ENCODE results near the gene GDPD2.

GDPD2 gene

GRCh38 chrX:70439016-70439415 is 15.9 kb downstream of the GDPD2 start:
- DNase-seq, result no peak
- H3K36me3 ChIP-seq (replicated peaks), result no peaks in the 10 kb centered on the region
- peak; percentile 4 for TF ChIP-seq CTCF (IDR thresholded peaks at IDR 0.05; ENCODE audit: low read depth, low read length, missing control alignments)
- H3K27me3 ChIP-seq (replicated peaks), result no peaks in the 10 kb centered on the region
- H3K27ac ChIP-seq, result no peak overlapping the region
- H3K4me3 ChIP-seq (ENCODE audit: low read depth, low read length), result no peak overlapping the region
- in situ Hi-C loops (cut with HindIII; ENCODE audit: low pct_ligation_motif_present, low sequenced_read_pairs), result no loop called here

- Histone ChIP-seq H3K27me3 (replicated peaks) (peaks cover 2% of the 10 kb centered on the region), H3K27ac (no peak overlapping the region), H3K4me3 (ENCODE audit: low read depth, low read length) (no peak overlapping the region), H3K36me3 (replicated peaks) (no peaks in the 10 kb centered on the region)
- no peak for TF ChIP-seq CTCF (IDR thresholded peaks at IDR 0.05; ENCODE audit: low read depth, low read length, missing control alignments)
- in situ Hi-C loops (cut with HindIII; ENCODE audit: low pct_ligation_motif_present, low sequenced_read_pairs), result no loop called here
- DNase-seq, result no peak
Measured at GRCh38 chrX:70442224-70442623, 19.1 kb downstream of the GDPD2 start.

- Histone ChIP-seq H3K27me3 (replicated peaks) (peaks cover 2% of the 10 kb centered on the region), H3K36me3 (replicated peaks) (no peaks in the 10 kb centered on the region), H3K27ac (no peak within 1 kb of the TSS), H3K4me3 (ENCODE audit: low read depth, low read length) (no peak within 1 kb of the TSS)
- no peak for TF ChIP-seq CTCF (IDR thresholded peaks at IDR 0.05; ENCODE audit: low read depth, low read length, missing control alignments)
- no peak for DNase-seq
- in situ Hi-C loops (cut with HindIII; ENCODE audit: low pct_ligation_motif_present, low sequenced_read_pairs), result no loop called here
Measured at GRCh38 chrX:70444326-70444945, 21.3 kb downstream of the GDPD2 start, which contains the start of gene DLG3. Gene DLG3, plus strand, starts transcription at chrX:70444835. Its CDS starts 367 bp downstream, at chrX:70445202.

GRCh38 chrX:70444946-70445656 is 22.0 kb downstream of the GDPD2 start:
- no peak for DNase-seq
- Histone ChIP-seq H3K27ac (no peak overlapping the region), H3K27me3 (replicated peaks) (peaks cover 2% of the 10 kb centered on the region), H3K4me3 (ENCODE audit: low read depth, low read length) (no peak overlapping the region), H3K36me3 (replicated peaks) (no peaks in the 10 kb centered on the region)
- TF ChIP-seq CTCF (IDR thresholded peaks at IDR 0.05; ENCODE audit: low read depth, low read length, missing control alignments), result no peak
- in situ Hi-C loops (cut with HindIII; ENCODE audit: low pct_ligation_motif_present, low sequenced_read_pairs), result no loop called here

- peaks cover 2% of the 10 kb centered on the region for H3K27me3 ChIP-seq (replicated peaks)
- in situ Hi-C loops (cut with HindIII; ENCODE audit: low pct_ligation_motif_present, low sequenced_read_pairs), result no loop called here
- no peaks in the 10 kb centered on the region for H3K36me3 ChIP-seq (replicated peaks)
- no peak overlapping the region for H3K4me3 ChIP-seq (ENCODE audit: low read depth, low read length)
- TF ChIP-seq CTCF (IDR thresholded peaks at IDR 0.05; ENCODE audit: low read depth, low read length, missing control alignments), result no peak
- DNase-seq, result no peak
- no peak overlapping the region for H3K27ac ChIP-seq
Measured at GRCh38 chrX:70445951-70446350, 22.8 kb downstream of the GDPD2 start.

Measured in brain microvascular endothelial cell (primary cell).